HAP-1 (cell line): ENCODE measurements around the gene PTTG1.

ENCODE experiments used
- DNase-seq, 2 experiments: peaks; one replicate each; pipeline ENCODE4 v3.0.0-alpha.2; 2016 to 2020; ENCODE audit warnings: low spot score in 2 of 2
- H3K27me3 ChIP-seq: fragments of 250-450 bp; sonication (Bioruptor Pico); 2 replicates; pipeline ENCODE4 v1.5.1; 2020; ENCODE audit warnings: low read depth, mild to moderate bottlenecking, moderate library complexity
- H3K36me3 ChIP-seq: fragments of 250-450 bp; sonication (Bioruptor Pico); replicated peaks from 2 replicates; pipeline ENCODE4 v1.5.1; 2020; ENCODE audit warnings: mild to moderate bottlenecking
- H3K4me1 ChIP-seq: fragments of 250-450 bp; sonication (Bioruptor Pico); 2 replicates; pipeline ENCODE4 v1.5.1; 2020; ENCODE audit warnings: mild to moderate bottlenecking
- H3K4me3 ChIP-seq: fragments of 250-450 bp; sonication (Bioruptor Pico); 2 replicates; pipeline ENCODE4 v1.5.1; 2020; ENCODE audit warnings: mild to moderate bottlenecking, moderate library complexity
- H3K9me3 ChIP-seq: fragments of 250-450 bp; sonication (Bioruptor Pico); 2 replicates; pipeline ENCODE4 v1.5.1; 2020; ENCODE audit warnings: mild to moderate bottlenecking, moderate library complexity
- in situ Hi-C: fragments of 300-500 bp; cut with MboI; formaldehyde crosslinking; loops from 3 replicates; pipeline ENCODE4 v1.14.3; 2020; ENCODE audit warnings: low sequenced_read_pairs, inconsistent platforms, mixed read lengths

PTTG1 gene

GRCh38 chr5:160477266-160477970, 55.8 kb downstream of the PTTG1 start:
- in situ Hi-C loops = no loop called here
- Histone ChIP-seq H3K27me3 (no peaks in the 10 kb centered on the region), H3K9me3 (no peaks in the 10 kb centered on the region), H3K4me1 (no peaks in the 10 kb centered on the region; the same call in 1 of the 2 replicates), H3K4me3 (no peak overlapping the region), H3K36me3 (no peaks in the 10 kb centered on the region)
- no peak for DNase-seq

GRCh38 chr5:160478163-160478562, 56.5 kb downstream of the PTTG1 start:
- no peaks in the 10 kb centered on the region for H3K36me3 ChIP-seq

More at GRCh38 chr5:160478163-160478562, 56.5 kb downstream of the PTTG1 start:
- DNase-seq = no peak
- in situ Hi-C loops = no loop called here
- Histone ChIP-seq H3K27me3 (no peaks in the 10 kb centered on the region), H3K9me3 (no peaks in the 10 kb centered on the region), H3K4me3 (no peak overlapping the region), H3K4me1 (no peaks in the 10 kb centered on the region; the same call in 1 of the 2 replicates)
